ENCODE results near the gene ANAPC5.
"Not testable (repeated sequence)": the region's sequence is repeated elsewhere in the genome, so short reads cannot be mapped to it uniquely, and the experiment has no call there.

Gene ANAPC5, protein sequence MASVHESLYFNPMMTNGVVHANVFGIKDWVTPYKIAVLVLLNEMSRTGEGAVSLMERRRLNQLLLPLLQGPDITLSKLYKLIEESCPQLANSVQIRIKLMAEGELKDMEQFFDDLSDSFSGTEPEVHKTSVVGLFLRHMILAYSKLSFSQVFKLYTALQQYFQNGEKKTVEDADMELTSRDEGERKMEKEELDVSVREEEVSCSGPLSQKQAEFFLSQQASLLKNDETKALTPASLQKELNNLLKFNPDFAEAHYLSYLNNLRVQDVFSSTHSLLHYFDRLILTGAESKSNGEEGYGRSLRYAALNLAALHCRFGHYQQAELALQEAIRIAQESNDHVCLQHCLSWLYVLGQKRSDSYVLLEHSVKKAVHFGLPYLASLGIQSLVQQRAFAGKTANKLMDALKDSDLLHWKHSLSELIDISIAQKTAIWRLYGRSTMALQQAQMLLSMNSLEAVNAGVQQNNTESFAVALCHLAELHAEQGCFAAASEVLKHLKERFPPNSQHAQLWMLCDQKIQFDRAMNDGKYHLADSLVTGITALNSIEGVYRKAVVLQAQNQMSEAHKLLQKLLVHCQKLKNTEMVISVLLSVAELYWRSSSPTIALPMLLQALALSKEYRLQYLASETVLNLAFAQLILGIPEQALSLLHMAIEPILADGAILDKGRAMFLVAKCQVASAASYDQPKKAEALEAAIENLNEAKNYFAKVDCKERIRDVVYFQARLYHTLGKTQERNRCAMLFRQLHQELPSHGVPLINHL

DNA sequence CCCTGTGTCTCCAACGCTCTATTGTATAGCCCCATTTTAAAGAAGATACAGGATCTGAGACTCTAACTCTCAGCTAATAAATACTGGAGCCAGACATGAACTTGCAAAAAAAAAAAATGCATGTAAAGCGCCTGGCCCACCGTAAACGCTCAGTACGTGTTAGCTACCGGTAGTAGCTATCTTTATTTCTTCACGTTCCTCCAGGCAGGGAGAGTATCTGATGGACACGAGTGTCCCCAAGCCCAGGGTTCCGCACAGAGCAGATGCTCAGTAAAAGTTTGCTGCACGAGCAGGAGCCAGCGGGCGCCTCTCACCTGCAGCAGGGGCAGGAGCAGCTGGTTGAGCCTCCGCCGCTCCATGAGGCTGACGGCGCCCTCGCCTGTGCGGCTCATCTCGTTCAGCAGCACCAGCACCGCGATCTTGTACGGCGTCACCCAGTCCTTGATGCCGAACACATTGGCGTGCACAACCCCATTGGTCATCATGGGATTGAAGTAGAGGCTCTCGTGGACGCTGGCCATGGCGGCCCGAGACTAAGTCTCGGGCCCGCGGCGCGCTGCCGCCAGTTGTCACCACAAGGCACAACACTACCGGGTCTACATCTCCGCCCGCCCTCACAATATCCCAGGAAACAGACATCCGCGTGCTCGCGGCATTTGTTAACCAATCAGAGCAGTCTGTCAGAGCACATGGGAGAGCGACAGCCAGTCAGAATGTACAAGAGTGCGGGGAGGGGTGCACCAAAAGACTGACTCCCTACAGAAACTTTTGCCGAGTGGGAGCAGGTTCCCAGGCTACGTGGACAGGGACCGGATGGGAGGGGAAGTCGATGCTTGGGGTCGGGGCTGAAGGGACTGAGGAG, at the start of gene ANAPC5:
ANAPC5 (minus strand) TSS at position 592 of the 862 bp plus-strand sequence; CDS start at position 521, 71 bp downstream.
- Mint-ChIP-seq H3K4me3 (peak within 1 kb of the TSS; percentile 99), H3K9me3 (no peaks in the 10 kb centered on the region), H3K27ac (peak within 1 kb of the TSS; percentile 100), H3K27me3 (ENCODE audit: low read depth) (peaks cover 3% of the 10 kb centered on the region), H3K4me1 (ENCODE audit: low read depth) (peaks cover 26% of the 10 kb centered on the region), H3K36me3 (ENCODE audit: low read depth) (peaks cover 10% of the 10 kb centered on the region)

DNA sequence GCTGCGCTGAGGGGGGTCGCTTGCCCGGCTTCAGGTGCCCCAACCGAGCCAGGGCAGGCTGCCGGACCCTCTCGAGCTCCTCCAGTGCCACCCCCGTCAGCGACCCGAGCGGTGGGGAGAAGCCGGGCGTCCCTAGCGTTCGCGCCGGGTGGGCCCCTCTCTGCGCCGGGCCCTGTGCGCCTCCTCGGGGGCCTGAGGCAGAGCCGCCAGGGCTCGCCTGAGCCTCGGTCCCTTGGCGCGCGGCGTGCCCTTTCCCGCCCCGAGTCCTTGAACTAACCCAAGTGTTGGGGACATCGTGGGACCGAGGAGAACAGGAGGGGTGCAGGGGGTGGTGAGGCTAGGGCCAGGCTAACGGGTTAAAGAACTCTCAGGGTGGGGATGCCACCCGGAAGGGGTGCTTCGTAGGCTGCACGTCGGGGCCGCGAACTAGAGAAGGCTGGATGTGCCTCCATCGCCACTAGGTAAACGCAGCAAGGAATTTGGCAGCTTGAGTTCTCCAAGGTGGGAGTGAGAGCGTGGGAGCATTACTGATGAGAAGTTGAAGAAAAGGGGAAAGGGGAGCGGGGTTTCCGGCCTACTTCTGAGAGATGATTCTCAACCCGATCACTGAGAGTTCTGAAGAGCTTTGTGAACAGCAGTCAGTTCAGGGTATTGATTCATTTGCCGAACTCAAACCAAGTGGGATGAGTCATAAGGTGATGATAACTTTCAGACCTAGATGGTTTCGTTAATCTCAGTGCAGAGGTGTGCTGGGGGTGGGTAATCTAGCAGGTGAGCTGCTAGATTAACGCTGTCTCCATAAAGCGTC, 48.3 kb upstream of the ANAPC5 start:
- H3K4me3 Mint-ChIP-seq, result peak overlapping the region; percentile 98
- peaks cover 10% of the 10 kb centered on the region for H3K36me3 Mint-ChIP-seq (ENCODE audit: low read depth)
- H3K27ac Mint-ChIP-seq, result peak overlapping the region; percentile 94
- peaks cover 24% of the 10 kb centered on the region for H3K4me1 Mint-ChIP-seq (ENCODE audit: low read depth)
- no peaks in the 10 kb centered on the region for H3K9me3 Mint-ChIP-seq
- H3K27me3 Mint-ChIP-seq (ENCODE audit: low read depth), result no peaks in the 10 kb centered on the region

DNA sequence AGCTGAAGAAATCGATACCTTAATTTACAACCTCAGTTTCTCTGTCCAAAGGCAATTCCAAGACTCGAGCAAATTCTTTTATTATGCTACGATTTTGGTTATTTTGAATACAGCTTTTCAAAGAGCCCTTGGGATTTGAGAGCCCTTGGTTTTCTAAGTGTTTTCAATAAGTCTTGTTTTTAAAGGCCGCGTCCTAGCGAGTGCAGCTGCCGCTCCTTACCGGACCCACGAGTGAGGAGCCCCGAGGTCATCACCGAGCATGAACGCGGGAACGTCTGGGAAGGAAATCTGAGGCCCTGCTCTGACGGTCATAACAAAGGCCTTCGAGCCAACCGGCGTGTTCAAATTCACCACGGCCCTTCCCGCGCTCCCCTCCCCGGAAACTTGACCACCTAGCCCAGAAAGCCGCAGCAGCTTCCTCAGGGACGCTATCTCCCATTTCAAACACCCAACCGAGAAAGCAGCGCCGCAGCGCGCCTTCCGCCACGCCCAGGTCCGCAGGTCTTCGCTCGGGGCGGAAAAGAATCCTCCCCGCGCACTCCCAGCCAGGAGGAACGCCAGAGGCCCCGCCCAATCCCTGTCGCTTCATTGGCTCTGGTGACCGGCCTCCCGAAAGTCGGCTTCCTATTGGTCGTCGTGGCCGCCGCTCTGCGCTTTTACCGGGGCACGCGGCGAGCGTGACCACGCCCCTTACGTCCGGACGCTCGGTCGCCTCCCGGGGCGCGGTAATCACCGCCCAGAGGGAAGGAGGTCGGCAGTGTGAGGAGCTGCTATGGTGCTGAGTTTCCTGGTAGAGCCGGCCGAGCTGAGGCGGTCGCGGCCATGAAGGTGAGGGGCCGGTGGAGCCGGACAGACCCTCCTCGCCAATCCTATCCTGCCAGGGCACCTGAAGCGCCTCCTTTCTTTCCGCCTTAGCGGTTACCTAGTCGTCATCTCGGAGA, 47.5 kb upstream of the ANAPC5 start, which contains the start of gene RNF34:
RNF34 (plus strand) TSS at position 728 of the 941 bp plus-strand sequence; CDS start at position 823, 95 bp downstream.
- Mint-ChIP-seq H3K9me3 (no peaks in the 10 kb centered on the region), H3K4me1 (ENCODE audit: low read depth) (peaks cover 24% of the 10 kb centered on the region), H3K27ac (peak within 1 kb of the TSS; percentile 94), H3K36me3 (ENCODE audit: low read depth) (peaks cover 9% of the 10 kb centered on the region), H3K4me3 (peak within 1 kb of the TSS; percentile 98), H3K27me3 (ENCODE audit: low read depth) (no peaks in the 10 kb centered on the region)

DNA sequence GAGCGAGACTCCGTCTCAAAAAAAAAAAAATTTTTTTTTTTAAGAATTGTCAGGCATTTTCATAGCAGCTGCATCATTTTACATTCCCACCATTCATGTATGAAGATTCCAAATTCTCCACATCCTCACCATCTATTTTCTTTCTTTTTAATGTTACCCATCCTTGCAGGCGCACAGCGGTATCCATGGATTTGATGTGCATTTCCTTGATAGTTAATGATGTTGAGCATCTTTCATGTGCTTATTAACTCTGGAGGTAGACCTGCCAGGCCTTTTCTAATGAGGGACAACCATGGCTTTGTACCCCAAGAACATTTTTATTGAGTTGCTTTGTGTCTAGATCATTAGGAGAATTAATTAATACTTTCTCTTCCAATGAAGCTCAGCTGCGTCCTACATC, 46.1 kb upstream of the ANAPC5 start:
- no peaks in the 10 kb centered on the region for H3K9me3 Mint-ChIP-seq
- H3K27me3 Mint-ChIP-seq (ENCODE audit: low read depth), result no peaks in the 10 kb centered on the region
- H3K36me3 Mint-ChIP-seq (ENCODE audit: low read depth), result peaks cover 6% of the 10 kb centered on the region
- peaks cover 24% of the 10 kb centered on the region for H3K4me1 Mint-ChIP-seq (ENCODE audit: low read depth)
- H3K4me3 Mint-ChIP-seq, result peak overlapping the region; percentile 98
- no peak overlapping the region for H3K27ac Mint-ChIP-seq

DNA sequence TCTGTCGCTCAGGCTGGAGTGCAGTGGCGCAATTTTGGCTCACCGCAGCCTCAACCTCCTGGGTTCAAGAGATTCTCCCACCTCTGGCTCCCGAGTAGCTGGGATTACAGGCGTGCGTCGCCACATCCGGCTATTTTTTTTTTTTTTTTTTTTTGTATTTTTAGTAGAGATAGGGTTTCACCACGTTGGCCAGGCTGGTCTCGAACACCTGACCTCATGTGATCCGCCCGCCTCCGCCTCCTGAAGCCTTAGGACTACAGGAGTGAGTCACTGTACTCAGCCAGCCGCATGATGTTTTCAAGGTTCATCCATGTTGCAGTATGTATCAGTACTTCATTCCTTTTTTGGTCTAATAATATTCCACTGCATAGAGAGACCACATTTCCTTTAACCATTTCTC, 45.3 kb upstream of the ANAPC5 start:
- Mint-ChIP-seq H3K9me3 (no peaks in the 10 kb centered on the region), H3K4me1 (ENCODE audit: low read depth) (peaks cover 20% of the 10 kb centered on the region), H3K4me3 (no peak overlapping the region), H3K36me3 (ENCODE audit: low read depth) (peaks cover 6% of the 10 kb centered on the region), H3K27ac (no peak overlapping the region), H3K27me3 (ENCODE audit: low read depth) (no peaks in the 10 kb centered on the region)

DNA sequence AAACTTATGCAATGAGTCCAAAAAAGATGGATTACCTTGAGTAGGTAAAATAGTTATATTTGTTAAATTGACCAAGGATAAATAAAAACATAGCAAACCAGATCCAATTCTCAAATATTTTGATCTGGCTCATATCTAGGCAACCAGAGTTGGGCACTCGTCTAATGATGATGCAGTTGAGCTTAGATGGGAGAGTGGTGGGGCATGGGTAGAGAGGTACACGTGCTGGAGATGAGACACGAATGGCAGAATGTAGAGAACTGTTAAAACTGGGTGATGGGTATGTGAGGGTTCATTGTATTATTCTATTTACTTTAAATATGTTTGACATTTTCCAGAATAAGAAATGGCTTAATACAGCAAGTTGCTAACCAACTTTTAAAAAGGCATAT, 40.1 kb upstream of the ANAPC5 start:
- Mint-ChIP-seq H3K27me3 (ENCODE audit: low read depth) (no peaks in the 10 kb centered on the region), H3K27ac (peak overlapping the region; percentile 0), H3K4me1 (ENCODE audit: low read depth) (peaks cover 19% of the 10 kb centered on the region), H3K36me3 (ENCODE audit: low read depth) (no peaks in the 10 kb centered on the region), H3K4me3 (no peak overlapping the region), H3K9me3 (no peaks in the 10 kb centered on the region)

DNA sequence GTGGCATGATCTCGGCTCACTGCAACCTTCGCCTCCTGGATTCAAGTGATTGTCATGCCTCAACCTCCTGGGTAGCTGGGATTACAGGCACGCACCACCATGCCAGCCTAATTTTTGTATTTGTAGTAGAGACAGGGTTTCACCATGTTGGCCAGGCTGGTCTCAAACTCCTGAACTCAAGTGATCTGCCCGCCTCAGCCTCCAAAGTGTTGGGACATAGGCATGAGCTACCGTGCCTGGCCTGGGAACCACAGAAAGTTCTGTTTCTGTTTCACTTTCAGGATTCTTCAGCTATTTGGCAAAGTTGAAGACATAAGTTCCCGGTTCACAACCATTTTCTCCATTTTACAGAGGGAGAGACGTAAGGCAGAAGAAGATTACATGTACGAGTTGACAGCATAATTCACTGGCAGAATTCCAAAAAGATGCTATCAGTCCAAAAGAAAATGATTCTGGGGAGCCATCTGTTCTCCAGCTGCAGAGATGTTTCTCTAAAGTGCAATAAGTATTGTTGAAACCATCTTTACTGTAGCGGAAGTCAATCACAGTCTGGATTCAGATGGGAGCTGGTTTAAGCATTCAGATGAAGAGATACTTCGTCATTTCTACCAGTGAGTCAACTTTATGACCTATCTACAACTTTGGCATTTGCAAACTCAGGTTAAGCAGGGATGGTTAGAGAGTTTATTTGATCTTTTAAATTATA, 39.6 kb upstream of the ANAPC5 start:
- Mint-ChIP-seq H3K9me3 (no peaks in the 10 kb centered on the region), H3K4me3 (peak overlapping the region; percentile 59), H3K4me1 (ENCODE audit: low read depth) (peaks cover 19% of the 10 kb centered on the region), H3K36me3 (ENCODE audit: low read depth) (no peaks in the 10 kb centered on the region), H3K27me3 (ENCODE audit: low read depth) (no peaks in the 10 kb centered on the region), H3K27ac (peak overlapping the region; percentile 81)

DNA sequence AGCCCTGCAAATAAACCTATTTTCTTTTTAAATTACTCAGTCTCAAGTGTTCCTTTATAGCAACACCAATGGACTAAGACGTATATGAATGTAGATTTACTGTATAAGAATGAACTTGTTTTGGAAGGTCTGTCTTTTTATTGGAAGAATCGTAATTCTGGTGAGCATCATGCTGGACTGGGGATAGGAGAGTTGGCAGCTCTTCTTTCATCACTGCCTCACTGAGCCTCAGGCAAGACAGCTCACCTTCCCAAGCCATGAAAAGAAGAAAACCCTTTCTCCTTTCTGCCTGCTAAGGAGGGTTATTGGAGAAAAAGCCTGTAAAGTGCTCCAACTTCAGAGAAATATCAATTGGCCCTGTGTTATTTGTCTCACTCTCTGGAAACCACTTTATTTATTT, 38.6 kb upstream of the ANAPC5 start:
- Mint-ChIP-seq H3K36me3 (ENCODE audit: low read depth) (no peaks in the 10 kb centered on the region), H3K4me3 (no peak overlapping the region), H3K27me3 (ENCODE audit: low read depth) (no peaks in the 10 kb centered on the region), H3K9me3 (no peaks in the 10 kb centered on the region), H3K27ac (no peak overlapping the region), H3K4me1 (ENCODE audit: low read depth) (peaks cover 18% of the 10 kb centered on the region)

DNA sequence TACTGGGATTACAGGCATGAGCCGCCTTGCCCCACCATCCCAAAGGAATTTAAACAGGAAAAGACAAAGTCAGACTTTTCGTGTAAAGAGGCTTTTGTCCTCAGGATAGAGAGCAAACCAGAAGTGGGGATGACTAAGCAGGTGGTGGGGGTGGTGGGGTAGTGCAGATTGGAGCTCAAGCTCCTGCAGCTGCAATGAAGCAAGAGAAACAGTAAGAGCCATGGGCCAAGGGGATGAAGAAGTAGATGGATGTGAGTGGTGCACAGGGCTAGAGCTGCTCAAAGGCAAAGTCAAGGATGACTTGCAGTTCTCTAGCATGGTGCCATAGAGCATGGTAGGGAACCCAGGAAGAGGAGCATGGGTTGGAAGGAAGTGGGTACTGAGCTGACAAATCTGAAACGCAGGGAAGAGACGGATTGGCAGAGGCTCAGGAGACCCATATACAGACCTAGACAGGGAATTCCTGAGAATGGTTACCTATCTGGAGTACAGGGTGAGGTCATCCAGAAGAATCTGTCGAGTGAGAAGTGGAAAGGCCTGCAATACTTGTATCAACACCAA, 36.3 kb upstream of the ANAPC5 start:
- H3K27ac Mint-ChIP-seq, result peak overlapping the region; percentile 49

DNA sequence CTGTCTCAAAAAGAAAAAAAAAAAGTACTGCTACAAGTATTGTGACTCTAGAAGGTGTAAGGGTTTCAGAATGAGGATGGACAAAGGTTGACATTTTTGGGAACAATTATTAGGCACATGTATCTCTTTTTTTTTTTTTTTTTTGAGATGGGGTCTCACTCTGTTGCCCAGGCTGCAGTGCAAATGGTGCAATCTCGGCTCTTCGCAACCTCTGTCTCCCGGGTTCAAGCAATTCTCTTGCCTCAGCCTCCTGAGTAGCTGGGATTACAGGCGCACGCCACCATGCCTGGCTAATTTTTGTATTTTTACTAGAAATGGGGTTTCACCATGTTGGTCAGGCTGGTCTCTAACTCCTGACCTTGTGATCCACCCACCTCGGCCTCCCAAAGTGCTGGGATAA, 32.7 kb upstream of the ANAPC5 start:
- not testable (repeated sequence) for H3K27ac Mint-ChIP-seq; H3K36me3 Mint-ChIP-seq (ENCODE audit: low read depth); H3K4me3 Mint-ChIP-seq; H3K27me3 Mint-ChIP-seq (ENCODE audit: low read depth); H3K9me3 Mint-ChIP-seq; H3K4me1 Mint-ChIP-seq (ENCODE audit: low read depth)

More for the DNA sequence above, 36.3 kb upstream of the ANAPC5 start:
- no peaks in the 10 kb centered on the region for H3K9me3 Mint-ChIP-seq
- H3K27me3 Mint-ChIP-seq (ENCODE audit: low read depth), result peaks cover 4% of the 10 kb centered on the region
- H3K4me1 Mint-ChIP-seq (ENCODE audit: low read depth), result peaks cover 18% of the 10 kb centered on the region
- H3K36me3 Mint-ChIP-seq (ENCODE audit: low read depth), result no peaks in the 10 kb centered on the region
- H3K4me3 Mint-ChIP-seq, result no peak overlapping the region

DNA sequence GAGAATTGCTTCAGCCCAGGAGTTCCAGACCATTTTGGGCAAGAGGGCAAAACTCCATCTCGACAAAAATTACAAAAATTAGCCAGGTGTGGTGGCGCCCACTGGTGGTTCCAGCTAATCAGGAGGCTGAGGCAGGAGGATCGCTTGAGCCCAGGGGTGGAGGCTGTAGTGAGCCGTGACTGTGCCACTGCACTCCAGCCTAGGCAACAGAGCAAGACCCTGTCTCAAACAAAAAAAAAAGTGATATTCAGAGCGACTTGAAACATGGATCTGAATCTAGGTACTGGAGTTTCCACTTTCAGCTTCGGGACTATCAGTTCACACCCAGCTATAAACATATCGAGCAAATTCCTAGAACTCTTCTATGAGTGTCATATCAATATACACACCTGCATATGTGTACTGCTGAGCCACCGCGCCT, 31.4 kb upstream of the ANAPC5 start:
- no peak overlapping the region for H3K27ac Mint-ChIP-seq
- no peaks in the 10 kb centered on the region for H3K9me3 Mint-ChIP-seq
- peaks cover 5% of the 10 kb centered on the region for H3K4me1 Mint-ChIP-seq (ENCODE audit: low read depth)
- no peak overlapping the region for H3K4me3 Mint-ChIP-seq
- no peaks in the 10 kb centered on the region for H3K36me3 Mint-ChIP-seq (ENCODE audit: low read depth)
- H3K27me3 Mint-ChIP-seq (ENCODE audit: low read depth), result peaks cover 8% of the 10 kb centered on the region

DNA sequence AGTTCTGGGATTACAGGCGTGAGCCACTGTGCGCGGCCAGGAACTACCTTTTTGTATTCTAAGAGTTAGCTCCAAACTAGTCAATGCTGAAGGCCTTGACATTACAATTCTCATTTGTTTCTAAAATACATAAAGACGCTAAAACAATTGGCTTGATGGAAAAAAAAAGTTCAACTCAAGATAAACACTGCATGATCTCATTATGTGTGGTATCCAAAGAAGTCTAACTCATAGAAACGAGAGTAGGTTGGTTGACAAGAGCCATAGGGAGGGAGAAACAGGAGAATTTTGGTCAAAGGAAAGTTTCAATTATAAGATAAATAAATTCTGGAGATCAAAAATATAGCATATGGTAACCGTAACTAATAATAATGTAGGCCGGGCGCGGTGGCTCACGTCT, 27.7 kb upstream of the ANAPC5 start:
- Mint-ChIP-seq H3K9me3 (no peaks in the 10 kb centered on the region), H3K4me1 (ENCODE audit: low read depth) (no peaks in the 10 kb centered on the region), H3K27ac (no peak overlapping the region), H3K4me3 (no peak overlapping the region), H3K27me3 (ENCODE audit: low read depth) (peaks cover 4% of the 10 kb centered on the region), H3K36me3 (ENCODE audit: low read depth) (no peaks in the 10 kb centered on the region)
